Testis (tissue), 3 donors: ENCODE measurements around the gene ESRRA. TPM values are rescaled to one million over a fixed set of nuclear protein-coding genes. Genes with fewer than 3 reads are reported as not detected.

ENCODE experiments used
- DNase-seq: peaks from one replicate; pipeline ENCODE4 v3.0.0-alpha.2; 2019
- H3K27ac ChIP-seq, 2 donors: fragments of 200-600 bp; sonication (generic); one replicate each; pipeline ENCODE4 v1.5.1; 2019
- H3K27me3 ChIP-seq: fragments of 200-600 bp; sonication (generic); one replicate; pipeline ENCODE4 v1.5.1; 2019
- H3K36me3 ChIP-seq: fragments of 200-600 bp; sonication (generic); one replicate; pipeline ENCODE4 v1.5.1; 2017; ENCODE audit warnings: low read depth; ENCODE audit errors: missing control alignments
- H3K4me1 ChIP-seq: fragments of 200-600 bp; sonication (generic); one replicate; pipeline ENCODE4 v1.5.1; 2019
- H3K4me3 ChIP-seq, 2 donors: fragments of 200-600 bp; sonication (generic); one replicate each; pipeline ENCODE4 v1.5.1; 2017 to 2019
- H3K9me3 ChIP-seq: fragments of 200-600 bp; sonication (generic); one replicate; pipeline ENCODE4 v1.5.1; 2017
- POLR2A ChIP-seq: fragments of 450-650 bp; IDR thresholded peaks from one replicate; pipeline ENCODE4 v1.6.1; 2017; ENCODE audit warnings: antibody characterized with exemption, mild to moderate bottlenecking, moderate library complexity
- WGBS, 2 donors: methylation state at CpG; one replicate each; pipeline ENCODE4 v1.1.5; 2018; 5-methylcytosine and 5-hydroxymethylcytosine counted together
- intact Hi-C: fragments of 100-400 bp; cut with DNase I; formaldehyde crosslinking; loops from one replicate; pipeline ENCODE4 v1.15.1; 2023; ENCODE audit warnings: low total_unique reads
- polyA plus RNA-seq: library from polyadenylated mRNA; stranded (reverse); fragments of 350-450 nt; fragmentation: Illumina TruSeq; extraction: RNeasy Lipid Tissue Mini Kit (QIAGEN cat#74804); gene quantifications from one replicate; pipeline ENCODE4 v1.2.3, GENCODE V29; 2014; ENCODE audit warnings: low read depth, low replicate concordance; ENCODE audit not compliant: insufficient read depth
- total RNA-seq, 2 donors: library from RNA; depleted of rRNA; stranded (reverse); fragments of >200 nt; gene quantifications; one replicate each; pipeline ENCODE4 v1.2.3, GENCODE V29; 2016
- TF ChIP-seq, protein P1 (sequence below), 3 experiments: fragments of 450-650 bp in 2 of 3; fragments of 200-600 bp in 1 of 3; sonication (generic) in 1 of 3; IDR thresholded peaks; one replicate each; pipeline ENCODE4 v1.5.1; 2016 to 2019; ENCODE audit warnings: antibody characterized with exemption in 3 of 3, mild to moderate bottlenecking in 2 of 3, moderate library complexity in 1 of 3

ESRRA gene
- total and polyA plus RNA-seq, 3 donors from 2014 or later, result 13.7 to 22.0 (median 19.3) TPM

DNA sequence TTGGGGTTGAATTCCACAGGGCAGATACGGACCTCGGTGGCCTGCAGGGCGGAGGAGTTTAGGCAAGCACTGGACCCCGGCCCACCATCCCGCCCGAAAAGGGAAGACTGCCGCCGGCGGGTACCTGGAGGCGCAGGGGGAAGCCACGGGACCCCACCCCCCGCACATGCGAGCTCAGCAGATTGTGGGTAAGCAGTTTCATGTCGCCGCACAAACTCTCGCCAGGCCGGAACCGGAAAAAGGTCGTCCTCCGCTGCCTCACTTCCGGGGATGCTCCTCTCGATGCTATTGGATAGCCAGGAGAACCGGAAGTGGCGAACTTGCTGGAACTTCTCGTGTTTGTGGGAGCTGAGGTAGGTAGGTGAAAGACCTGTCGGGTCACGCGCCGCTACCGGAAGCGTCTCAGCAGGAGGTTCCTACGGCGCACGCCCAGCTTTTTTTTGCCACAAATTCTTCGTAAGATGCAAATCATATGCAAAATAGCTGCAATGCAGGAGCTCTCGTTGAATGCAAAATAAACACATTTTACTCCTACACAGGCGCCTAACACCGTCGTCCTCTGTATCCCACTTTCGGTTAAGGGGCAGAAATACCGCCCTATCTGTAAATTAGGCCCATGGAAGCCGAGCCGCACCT, 12.1 kb downstream of the ESRRA start, which contains the start of gene TRMT112:
Gene TRMT112, minus strand, starts transcription at position 235 of the 636 bp plus-strand sequence. Its CDS starts 33 bp downstream, at position 202.
- no peaks in the 10 kb centered on the region for H3K27me3 ChIP-seq
- no peaks in the 10 kb centered on the region for H3K9me3 ChIP-seq
- H3K4me3 ChIP-seq, result peak within 1 kb of the TSS; percentile 72 to 75
- peaks cover 9% of the 10 kb centered on the region for H3K4me1 ChIP-seq
- no peaks in the 10 kb centered on the region for H3K36me3 ChIP-seq
- intact Hi-C loops, result no loop called here
- peak; percentile 99 for DNase-seq
- TF ChIP-seq POLR2A, result peak; percentile 63
- TF ChIP-seq, protein P1, sequence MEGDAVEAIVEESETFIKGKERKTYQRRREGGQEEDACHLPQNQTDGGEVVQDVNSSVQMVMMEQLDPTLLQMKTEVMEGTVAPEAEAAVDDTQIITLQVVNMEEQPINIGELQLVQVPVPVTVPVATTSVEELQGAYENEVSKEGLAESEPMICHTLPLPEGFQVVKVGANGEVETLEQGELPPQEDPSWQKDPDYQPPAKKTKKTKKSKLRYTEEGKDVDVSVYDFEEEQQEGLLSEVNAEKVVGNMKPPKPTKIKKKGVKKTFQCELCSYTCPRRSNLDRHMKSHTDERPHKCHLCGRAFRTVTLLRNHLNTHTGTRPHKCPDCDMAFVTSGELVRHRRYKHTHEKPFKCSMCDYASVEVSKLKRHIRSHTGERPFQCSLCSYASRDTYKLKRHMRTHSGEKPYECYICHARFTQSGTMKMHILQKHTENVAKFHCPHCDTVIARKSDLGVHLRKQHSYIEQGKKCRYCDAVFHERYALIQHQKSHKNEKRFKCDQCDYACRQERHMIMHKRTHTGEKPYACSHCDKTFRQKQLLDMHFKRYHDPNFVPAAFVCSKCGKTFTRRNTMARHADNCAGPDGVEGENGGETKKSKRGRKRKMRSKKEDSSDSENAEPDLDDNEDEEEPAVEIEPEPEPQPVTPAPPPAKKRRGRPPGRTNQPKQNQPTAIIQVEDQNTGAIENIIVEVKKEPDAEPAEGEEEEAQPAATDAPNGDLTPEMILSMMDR (IDR thresholded peaks at IDR 0.05), result no peak
- peak within 1 kb of the TSS; percentile 75 to 98 for H3K27ac ChIP-seq
- whole genome bisulfite sequencing, 2 donors, result 0 to 1% methylated on average over 21 to 30 of the region's 43 CpGs

GRCh38 chr11:64317961-64318765, 12.8 kb downstream of the ESRRA start, which contains the start of gene PRDX5:
PRDX5 (plus strand) TSS chr11:64318121; CDS start chr11:64318216, 95 bp downstream.
- 1 to 2% methylated on average over 28 to 59 of the region's 61 CpGs for WGBS, 2 donors
- peak within 1 kb of the TSS; percentile 75 to 98 for H3K27ac ChIP-seq
- H3K36me3 ChIP-seq, result no peaks in the 10 kb centered on the region
- peak within 1 kb of the TSS; percentile 72 to 75 for H3K4me3 ChIP-seq
- peak; percentile 97 for DNase-seq
- TF ChIP-seq, protein P1 (IDR thresholded peaks at IDR 0.05), result peak; percentile 10 to 67 (median 47)
- peak; percentile 69 for TF ChIP-seq POLR2A
- H3K9me3 ChIP-seq, result no peaks in the 10 kb centered on the region
- peaks cover 9% of the 10 kb centered on the region for H3K4me1 ChIP-seq
- no peaks in the 10 kb centered on the region for H3K27me3 ChIP-seq
- intact Hi-C loops, result no loop called here

DNA sequence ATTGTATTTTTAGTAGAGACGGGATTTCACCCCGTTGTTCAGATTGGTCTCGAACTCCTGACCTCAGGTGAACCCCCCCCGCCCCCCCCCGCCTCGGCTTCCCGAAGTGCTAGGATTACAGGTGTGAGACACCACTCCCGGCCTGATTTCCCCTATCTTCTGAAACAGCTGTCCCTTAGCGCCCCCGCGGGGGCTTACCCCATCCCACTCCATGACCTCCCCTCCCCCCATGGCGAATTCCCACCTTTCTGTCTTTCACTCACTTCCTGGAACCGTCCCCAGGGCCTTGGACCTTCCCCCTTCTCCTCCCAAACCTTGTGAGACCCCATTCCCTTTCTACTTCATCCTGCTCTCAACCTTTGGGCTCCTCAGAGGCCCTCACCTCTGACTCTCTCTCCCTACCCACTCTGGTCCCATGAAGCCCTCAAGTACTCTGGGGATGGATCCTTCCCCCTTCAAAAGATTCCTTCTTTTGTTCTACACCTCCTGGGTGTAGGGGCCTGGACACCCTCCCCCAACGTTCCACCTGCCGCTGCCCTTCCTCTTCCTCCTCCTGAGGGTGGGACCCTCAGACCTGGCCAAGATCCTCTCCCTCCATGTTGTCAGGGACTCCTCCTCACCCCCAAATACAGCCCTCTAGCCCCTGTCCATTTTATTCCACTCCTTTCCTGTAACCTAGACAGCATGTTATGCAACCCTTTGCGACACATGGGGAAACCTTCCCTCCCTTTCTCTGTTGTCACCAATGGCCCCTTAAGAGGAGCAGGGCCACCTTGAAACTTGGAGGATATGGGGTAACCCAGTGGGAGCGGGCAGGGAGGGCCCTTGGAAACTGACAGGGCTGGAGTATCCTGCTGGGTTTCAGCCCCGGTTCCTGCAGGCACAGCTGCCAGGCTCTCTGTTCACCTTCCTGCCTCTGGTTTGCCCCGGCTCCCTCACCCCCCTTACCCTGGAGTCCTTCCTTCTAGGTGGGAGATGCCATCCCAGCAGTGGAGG, 13.7 kb downstream of the ESRRA start:
- intact Hi-C loops, result no loop called here
- Histone ChIP-seq H3K27me3 (no peaks in the 10 kb centered on the region), H3K36me3 (no peaks in the 10 kb centered on the region), H3K9me3 (no peaks in the 10 kb centered on the region), H3K4me3 (peak overlapping the region; percentile 72 to 75), H3K27ac (peak overlapping the region; percentile 75 to 98), H3K4me1 (peaks cover 9% of the 10 kb centered on the region)
- whole genome bisulfite sequencing, 2 donors, result 23 to 24% methylated on average over 19 of the region's 19 CpGs
- TF ChIP-seq POLR2A, result no peak
- TF ChIP-seq, protein P1 (IDR thresholded peaks at IDR 0.05), result no peak
- DNase-seq, result no peak

DNA sequence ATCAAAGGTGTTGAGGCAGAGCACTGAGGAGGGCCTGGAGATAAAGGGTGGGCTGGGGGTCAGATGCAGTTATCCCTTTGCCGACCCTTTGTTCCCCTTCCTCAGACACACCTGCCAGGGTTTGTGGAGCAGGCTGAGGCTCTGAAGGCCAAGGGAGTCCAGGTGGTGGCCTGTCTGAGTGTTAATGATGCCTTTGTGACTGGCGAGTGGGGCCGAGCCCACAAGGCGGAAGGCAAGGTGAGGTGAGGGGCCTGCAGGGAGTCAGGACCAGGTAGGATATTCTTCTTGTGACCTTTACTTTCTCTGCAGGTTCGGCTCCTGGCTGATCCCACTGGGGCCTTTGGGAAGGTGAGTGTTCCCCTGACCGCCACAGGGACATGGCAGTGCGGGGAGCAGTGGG, 15.2 kb downstream of the ESRRA start:
- Histone ChIP-seq H3K4me1 (peaks cover 9% of the 10 kb centered on the region), H3K36me3 (no peaks in the 10 kb centered on the region), H3K9me3 (no peaks in the 10 kb centered on the region), H3K4me3 (no peak overlapping the region), H3K27me3 (no peaks in the 10 kb centered on the region), H3K27ac (peak overlapping the region in 1 of 2 donors; percentile 31)
- intact Hi-C loops, result no loop called here
- 92 to 94% methylated on average over 6 to 7 of the region's 7 CpGs for WGBS, 2 donors
- TF ChIP-seq, protein P1 (IDR thresholded peaks at IDR 0.05), result no peak
- TF ChIP-seq POLR2A, result no peak
- DNase-seq, result no peak
